COLO829 (cell line): Measurements from ENCODE around the gene CMIP.

Experiments used
- DNase-seq: peaks from one replicate; pipeline ENCODE4 v3.0.0; 2012; ENCODE audit warnings: low spot score

The CMIP gene

DNA sequence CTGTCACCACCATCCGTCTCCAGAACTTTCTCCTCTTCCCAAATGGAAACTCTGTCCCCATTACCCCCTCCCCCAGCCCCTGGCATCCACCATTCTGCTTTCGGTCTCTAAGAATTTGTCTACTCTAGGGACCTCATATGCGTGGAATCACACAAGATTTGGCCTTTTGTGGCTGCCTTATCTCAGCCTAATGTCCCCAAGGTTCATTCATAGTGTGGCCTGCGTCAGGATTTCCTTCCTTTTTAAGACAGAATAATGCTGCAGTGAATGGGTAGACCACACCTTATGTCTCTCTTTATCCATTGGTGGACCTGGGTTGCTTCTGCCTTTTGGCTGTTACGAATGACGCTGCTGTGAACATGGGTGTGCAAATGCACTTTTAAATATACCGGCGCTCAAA is 194.7 kb downstream of the CMIP start:
- no peak for DNase-seq

DNA sequence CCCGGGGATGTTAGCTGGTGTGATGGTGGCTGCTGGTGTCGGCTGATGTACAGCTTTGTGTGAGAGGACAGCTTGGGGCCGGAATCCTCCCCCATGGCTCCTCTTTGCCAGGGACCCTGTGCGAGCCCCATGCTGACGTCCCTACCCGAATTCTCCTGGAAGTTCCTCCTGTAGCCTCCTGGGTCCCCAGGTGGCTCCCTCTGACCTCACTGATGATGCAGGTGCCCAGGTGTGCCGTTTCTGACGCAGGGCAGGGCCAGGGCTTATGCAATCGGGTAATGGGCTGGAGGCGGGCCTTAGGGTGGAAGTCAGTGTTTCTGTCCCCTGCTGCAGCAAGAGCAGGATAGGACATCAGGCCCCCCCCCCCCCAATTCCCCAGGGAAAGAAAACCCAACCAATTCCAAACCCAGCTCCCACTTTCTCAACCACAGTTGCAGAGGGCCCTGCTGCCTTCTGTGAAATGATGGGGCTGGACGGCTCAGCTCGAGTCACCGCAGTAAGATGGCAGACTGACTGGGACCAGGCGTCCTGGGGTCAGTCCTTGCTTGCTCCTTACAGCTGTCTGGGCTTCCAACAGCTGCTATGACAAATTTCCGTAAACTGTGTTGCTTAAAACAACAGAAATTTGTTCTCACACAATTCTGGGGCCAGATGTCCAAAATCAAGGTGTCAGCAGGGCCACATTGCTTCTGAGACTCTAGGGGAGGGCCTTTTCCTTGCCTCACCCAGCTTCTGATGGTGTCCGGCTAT is 195.5 kb downstream of the CMIP start:
- DNase-seq: no peak

DNA sequence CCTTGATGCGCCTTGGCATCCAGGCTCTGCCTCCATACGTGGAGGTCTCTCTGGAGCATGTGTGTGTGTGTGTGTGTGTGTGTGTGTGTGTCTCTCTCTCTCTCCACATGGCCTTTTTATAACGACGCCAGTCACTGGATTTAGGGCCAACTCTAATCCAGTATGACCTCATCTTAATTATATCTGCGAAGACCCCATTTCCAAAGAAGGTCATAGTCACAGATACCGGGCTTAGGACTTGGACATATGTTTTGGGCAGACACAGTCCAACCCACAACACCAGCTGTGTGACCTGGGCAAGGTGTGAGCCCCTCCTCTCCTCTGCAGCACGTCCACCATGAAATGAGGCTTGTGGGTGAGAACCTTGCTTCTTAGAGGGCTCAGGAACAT is 196.1 kb downstream of the CMIP start:
- no peak for DNase-seq

DNA sequence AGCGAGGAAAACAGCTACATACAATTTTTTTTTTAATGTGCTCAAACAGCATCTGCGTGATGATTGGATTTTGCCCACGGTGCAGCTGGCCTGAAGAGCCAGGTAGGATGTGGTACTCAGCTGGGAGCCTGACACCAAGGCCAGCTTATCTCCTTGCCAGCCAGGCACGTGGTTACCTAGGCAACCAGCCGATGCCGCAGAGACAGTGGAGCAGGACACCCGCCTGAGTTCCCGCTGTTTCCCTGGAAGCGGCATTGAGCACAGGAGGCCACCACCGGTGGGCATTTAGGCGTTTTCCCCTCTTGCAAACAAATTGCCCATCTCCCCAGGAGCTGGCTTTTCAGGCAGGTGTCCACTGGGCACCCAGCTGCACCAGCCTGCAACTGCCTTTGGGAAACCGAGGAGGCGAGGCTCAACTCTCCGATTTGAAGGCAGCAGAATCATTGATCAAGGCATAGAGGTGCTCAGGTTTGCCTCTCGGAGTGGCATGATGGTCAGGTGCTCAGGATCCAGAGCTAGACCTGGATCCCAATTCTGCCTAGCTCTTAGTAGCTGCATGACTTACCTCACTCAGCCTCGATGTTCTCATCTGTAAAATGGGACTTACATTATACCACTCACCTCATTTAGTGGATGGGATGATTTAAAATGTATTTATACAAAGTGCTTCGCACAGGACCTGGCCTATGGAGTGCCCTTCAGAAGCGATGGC is 196.9 kb downstream of the CMIP start:
- no peak for DNase-seq

DNA sequence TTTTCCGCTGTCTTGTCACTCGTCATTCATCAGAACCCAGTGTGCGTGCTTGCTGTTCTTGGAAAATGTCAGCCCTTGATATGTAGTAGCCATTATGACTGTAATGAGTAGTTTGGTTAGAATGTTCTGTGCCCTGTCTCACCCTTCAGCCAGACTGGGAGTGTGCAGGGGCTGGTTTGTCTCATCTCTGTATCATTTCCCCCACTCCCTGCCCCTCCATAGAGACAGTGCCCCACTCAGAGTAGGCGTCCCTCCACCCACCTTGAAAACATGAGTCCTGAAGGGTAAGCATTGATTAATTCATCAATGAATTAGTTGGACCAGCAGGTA is 197.5 kb downstream of the CMIP start:
- DNase-seq: no peak

DNA sequence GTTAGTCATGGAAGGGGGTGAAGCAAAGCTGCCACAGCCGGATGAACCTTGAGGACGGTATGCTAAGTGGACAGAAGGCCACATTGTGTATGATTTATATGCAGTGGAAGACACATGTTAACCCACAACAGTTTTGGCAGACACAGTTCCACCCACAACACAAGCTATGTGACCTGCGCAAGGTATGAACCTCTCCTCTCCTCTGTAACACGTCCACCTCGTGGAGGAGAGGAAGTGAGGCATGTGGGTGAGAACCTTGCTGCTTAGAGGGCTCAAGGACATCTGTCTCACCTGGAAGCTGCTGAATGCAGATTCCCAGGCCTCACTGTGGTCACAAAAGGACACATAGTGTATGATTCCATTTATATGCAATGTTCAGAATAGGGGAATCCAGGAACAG is 198.3 kb downstream of the CMIP start:
- DNase-seq: no peak

DNA sequence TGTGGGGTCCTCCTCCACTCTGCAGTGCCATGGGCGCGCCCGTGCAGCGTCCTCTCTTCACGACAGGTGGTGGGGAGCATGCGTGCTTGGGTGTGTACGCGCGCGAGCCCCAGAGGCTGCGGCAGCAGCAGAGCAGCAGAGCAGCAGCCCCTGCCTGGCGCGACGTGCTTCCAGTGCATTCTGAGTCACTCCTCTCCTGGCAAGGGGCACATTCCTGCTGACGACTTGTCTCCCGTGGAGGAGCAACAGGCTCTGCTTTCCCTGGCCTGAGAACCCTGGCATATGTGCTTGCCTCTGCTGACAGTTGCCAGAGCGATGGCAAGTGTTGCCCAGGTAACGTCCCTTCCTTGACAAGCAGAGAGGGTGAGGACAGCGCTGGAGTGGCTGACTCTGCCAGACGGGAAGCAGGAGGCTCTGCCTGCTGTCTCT is 200.7 kb downstream of the CMIP start:
- no peak for DNase-seq

DNA sequence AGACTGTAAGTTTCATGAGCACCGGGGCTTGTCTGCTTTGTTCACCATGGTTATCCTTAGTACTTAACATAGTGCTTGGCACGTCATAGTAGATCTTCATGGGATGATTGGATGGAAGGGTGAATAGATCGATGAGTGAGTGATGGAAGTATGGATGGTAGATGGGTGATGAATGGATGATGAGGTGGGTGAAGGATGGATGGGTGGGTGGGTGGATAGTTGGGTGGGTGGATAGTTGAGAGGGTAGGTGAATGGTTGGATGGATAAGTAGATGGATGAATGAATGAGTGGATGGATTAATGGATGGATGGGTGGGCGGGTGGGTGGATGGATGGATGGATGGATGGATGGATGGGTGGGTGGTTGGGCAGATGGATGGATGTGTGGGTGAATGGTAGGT is 201.3 kb downstream of the CMIP start:
- DNase-seq: no peak

DNA sequence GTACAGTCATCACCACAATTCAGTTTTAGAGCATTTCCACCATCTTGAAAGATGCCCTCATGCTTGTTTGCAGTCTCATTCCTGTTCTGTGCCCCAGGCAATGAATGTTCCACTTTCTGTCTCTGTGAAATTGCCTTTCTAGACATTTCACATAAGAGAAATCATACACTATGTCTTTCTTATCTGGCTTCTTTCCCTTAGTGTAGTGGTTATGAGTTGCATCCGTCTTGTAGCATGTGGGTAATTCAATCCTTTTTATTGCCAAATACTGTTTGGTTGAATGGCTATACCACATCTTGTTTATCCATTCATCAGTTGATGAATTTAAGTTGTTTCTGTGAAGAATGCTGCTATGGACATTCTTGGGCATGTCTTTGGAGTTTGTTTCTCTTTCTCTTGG is 202.0 kb downstream of the CMIP start:
- no peak for DNase-seq

DNA sequence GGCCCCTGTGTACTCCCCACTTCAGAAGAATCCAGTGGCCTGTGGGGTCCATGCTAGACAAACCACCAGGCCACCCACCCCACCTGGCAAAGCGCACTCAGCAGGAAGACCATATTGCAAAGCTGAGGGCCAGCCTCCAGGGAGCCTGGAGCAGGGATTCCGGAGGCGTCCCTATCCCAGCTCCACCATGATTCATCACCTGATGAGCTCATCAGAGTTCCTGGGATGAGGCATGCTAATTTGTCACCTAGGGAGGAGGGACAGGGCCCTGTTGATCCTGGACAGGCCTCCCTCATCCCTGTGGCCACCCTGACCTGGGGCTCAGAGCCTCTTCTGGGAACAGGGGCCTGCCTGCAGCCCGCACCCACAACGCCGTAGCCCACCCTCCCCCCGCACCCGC is 202.9 kb downstream of the CMIP start:
- no peak for DNase-seq

DNA sequence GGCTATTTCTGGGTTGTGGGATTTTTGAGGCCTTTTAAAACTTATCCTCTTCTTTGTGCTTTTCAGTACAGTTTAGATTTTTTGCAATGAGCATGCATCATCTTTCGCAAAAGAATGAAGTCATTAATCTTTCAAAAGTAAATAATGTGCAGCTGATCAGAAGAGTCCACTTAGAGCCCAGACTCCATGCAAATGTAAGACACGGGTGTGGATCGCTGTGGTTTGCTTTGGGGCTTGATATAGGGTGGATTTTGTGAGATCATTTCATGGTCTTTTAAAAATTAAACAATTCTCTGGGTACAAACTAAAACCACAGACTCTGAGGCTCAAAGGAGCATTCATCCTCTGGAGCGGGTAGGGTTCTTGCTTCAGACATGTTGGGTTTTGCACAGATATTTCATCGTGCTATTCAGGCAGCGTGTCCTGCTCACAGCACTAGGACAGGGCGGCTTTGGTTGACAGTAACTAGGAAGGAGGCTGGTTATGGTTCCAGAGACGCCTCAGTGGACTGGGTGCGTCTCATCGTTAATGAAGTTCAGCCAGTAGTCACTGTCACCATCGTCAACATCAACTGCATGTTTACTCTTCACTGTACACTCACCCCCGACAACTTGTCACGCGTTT is 205.1 kb downstream of the CMIP start:
- DNase-seq: no peak

DNA sequence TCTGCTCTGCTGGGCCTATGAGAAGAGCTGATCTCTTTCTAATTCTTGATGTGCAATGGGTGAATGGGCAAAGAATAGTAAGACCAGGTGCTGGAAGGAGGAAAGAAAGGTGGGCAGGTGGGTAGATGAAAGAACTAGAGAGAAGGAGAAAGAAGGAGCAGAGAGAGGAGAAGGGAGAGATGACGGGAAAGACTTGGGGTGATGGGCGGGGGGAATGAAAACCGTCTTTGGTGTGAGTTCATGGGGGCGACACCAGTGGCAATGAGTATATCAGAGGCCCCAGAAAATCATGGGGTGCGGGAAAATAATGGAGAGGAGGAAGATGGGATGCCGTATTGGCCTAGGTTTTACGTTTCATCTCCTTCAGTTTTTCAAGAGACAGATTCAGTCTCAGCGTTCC is 205.7 kb downstream of the CMIP start:
- DNase-seq: no peak

DNA sequence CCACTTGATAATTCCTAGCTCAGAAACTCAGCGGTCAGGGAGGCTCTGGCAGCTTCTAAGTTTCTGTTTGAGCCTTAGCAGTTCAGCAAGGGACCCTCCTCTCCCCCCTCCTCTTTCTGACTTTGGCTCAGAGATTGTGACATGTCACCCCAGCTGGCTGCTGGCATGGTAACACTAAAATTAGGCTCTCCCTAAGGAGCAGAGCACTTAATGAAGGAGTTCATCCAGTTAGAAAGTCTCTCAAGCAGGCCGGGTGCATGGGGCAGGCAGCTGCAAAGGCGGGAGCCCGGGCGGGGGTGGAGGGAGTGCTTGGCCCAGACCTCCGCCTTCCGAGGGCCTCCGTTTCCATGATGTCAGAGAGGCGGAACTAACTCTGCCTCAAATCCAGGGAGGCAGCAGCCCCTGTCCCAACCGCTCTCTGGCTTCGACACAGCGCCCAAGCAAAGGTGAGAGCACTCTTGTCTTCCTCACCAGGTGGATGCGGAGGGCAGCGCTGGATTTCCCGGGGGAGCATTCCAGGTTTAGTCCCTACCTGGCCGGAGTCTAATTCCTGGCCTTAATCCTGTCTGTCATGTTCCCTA is 206.5 kb downstream of the CMIP start:
- DNase-seq: no peak

DNA sequence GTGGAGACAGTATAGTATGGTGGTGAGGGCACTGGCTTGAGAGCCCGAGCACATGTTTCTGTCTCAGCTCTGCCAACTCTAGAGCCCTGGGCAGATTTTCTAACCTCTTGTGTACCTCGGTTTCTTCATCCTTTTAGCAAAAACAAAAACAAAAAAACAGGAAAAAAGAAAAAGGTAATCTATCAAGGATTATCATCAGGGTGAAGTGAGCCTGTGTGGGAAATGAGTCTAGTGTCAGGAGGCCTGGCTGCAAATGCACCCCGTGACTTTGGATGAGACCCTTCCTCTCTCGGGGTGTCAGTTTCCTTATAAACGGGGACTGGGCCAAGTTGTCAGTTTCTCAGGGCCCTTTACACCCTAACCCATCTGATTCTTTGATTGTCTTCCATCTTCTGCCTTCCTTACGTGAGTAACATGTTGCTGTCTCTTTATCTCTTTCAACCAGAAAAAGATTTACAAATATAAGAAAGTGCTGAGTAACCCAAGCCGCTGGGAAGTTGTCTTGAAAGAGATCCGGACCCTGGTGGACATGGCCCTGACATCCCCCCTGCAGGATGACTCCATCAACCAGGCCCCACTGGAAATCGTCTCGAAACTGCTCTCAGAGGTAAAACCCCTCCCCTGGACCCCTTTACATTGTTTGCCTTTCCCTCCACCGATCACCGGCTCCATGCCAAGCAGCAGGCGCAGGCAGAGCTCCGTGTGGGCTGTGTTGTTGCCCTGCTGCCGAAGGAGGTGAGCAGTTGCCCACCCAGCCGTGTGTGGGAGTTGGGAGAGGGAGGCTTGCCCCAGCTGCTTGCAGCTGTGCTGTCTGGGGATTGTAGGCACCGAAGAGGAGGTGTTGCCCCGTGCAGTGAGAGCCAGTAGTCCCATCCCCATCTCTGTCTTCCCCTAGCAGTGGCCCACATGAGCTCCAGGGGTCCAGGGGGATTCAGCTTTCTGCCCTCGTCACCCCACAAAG is 207.4 kb downstream of the CMIP start:
- DNase-seq: no peak

DNA sequence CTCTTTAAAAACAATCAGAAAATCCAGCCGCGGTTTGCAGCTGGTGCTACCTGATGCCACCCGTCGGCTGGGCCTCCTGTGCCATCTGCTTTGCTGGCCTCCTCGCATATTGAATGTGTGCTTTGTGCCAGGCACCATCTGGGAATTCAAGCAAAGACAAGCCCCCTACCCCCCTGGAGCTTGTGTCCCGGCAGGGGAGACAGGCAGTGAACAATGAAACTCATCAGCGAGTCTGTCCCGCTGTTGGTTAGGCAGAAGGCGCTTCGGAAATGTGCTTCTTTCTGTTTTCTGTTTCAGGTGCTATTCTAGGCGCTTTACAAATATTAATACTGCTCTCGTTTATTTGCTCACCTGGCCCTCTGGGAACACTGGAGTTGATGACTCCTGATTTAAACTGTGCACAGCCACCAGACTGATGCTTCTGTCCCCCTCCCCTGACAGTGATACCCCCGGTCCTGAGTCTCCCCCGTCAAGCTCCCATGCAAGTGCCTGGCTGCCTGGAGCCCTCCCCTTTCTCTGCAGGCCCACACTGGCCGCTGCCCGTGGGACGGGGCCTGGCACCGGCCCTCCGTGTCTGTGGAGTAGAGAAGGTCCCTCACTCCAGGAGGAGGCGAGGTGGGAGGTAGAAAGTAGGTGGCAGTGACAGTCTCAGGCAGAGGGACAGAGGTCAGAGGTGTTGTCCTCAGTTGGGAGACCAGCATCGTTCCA is 208.3 kb downstream of the CMIP start:
- no peak for DNase-seq

DNA sequence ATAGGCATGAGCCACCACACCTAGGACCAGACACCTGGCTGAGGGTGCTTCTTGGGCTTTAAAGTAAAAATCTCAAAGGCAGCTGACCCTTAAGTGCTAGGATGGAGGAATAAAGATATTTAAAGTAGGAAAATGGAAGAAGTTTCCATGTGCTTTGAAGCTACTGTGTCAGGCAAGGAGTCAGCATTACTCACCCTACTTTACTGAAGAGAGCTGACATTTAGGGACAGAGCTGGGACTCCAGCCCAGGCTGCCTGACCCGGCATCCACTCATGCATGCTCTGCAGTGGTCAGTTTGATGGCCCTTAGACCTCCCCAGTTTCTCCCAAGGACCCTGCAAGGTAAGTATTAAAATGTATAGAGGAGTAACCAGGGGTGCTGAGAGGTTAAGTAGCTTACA is 209.7 kb downstream of the CMIP start:
- no peak for DNase-seq

DNA sequence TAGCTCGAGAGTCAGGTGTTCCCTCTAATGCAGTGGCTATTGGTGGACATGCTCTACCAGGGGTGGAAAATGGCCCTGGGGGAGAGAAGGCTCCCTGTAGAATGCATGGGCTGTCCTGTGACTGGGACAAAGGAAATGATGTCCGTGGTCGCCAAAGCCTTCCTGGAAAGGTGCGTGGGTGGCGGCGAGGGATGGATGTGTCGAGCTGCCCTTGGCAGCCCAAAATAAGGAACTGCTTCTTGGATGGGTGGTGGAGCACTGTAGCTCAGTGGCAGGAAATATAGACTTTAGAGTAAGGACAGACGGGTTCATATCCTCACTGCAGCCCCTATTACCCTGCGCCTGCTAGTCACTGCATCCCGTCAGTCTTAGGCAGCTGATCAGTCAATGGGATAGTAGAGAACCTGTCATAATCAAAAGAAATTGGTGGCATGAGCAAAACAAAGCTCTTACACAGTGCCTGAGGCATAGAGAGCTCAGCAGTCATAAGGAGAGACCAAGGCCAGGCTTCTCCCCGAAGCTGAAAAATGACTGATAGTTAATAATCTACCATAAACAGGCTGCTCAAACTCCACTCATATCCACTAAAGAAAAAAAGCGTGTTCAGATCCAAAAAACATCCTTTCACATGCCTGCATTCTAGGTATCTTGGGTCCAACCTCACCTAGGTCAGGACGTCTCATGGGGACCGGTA is 211.0 kb downstream of the CMIP start:
- no peak for DNase-seq

DNA sequence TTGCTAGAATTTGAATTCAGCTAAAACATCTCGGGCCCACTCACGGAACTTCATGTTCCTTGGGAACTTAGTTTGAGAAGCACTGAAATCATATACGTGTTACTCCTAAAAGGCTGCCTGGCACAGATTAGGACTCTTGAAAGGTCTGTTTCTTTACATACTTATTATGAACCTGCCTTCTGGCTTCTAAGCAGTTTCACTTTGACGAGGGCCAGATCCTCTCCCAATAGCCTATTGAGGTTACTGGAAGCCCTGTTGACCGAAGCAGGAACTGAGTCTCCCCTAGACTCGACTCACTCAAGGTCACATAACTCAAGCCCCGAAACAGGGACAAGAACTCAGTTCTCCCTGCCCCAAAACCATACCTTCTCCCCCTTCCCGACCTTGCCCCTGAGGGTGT is 212.6 kb downstream of the CMIP start:
- no peak for DNase-seq

DNA sequence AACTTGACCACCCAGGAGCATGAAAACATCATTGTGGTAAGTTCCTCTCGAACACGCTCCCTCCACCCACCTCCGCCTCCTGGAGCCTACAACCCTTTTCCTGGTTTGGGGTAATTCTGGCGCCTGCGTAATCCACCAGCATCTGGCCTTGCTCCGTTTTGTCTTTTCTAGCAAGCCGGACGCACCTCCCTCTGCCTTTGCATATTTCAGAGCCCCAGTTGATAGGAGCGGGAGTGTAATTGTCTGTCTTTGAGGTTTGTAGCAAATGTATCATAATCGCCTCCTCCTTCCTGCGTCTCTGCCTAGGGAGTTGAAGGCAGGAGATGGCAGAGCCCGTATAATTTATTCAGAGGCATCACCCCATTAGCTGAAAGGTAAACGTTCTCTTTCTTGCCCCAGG is 213.2 kb downstream of the CMIP start:
- no peak for DNase-seq

DNA sequence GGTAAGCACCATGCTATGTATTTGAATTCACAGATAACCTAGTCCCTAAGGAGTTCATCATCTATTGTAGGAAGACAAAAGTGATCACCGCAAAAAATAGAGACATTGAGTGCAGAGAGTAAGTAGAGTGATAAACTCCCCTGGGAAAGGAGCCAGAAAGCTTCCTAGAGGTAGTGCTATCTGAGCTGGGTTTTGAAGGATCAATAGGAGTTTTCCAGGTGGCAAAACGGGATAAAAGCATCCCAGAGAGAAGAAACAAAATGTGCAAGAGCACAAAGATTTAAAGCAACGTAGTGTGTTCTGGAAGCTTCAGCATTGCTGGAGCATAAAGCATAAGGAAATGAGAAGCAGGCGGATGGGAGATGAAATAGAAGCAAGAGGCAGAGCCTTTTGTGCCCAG is 213.8 kb downstream of the CMIP start:
- no peak for DNase-seq

DNA sequence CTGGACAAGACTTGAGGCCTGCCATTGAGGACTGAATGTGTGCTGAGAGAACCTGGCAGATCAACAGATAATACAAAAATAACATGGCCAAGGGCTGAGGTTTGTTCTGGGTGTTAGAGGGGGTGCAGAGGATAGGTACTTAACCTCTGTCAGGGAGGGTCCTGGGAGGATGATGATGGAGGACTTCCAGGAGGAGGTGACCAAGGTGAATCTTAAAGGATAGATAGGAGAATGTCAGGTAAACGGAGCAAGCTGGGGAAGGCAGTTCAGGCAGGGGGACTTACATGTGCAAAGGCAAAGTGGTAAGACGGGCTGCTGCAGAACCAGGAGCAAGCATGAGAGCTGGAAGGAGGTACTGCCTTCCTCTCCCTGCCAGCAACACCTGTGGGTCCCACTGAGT is 214.6 kb downstream of the CMIP start:
- no peak for DNase-seq
